Suprapubic skin (tissue), 4 donors: Measurements from ENCODE around the gene ADORA3. TPM values are rescaled to one million over a fixed set of nuclear protein-coding genes. Genes with fewer than 3 reads are reported as not detected.

Source experiments
- DNase-seq, 2 donors: peaks; one replicate each; pipeline ENCODE4 v3.0.0-alpha.2; 2019; ENCODE audit warnings: low spot score in 2 of 2
- H3K27ac ChIP-seq: fragments of 200-600 bp; sonication (generic); one replicate; pipeline ENCODE4 v1.5.1; 2019
- H3K27me3 ChIP-seq: fragments of 200-600 bp; sonication (generic); one replicate; pipeline ENCODE4 v1.5.1; 2019
- H3K36me3 ChIP-seq: fragments of 200-600 bp; sonication (generic); one replicate; pipeline ENCODE4 v1.5.1; 2019
- H3K4me1 ChIP-seq: fragments of 200-600 bp; sonication (generic); one replicate; pipeline ENCODE4 v1.5.1; 2019
- H3K4me3 ChIP-seq: fragments of 200-600 bp; sonication (generic); one replicate; pipeline ENCODE4 v1.5.1; 2019; ENCODE audit warnings: mild to moderate bottlenecking
- H3K9me3 ChIP-seq: fragments of 200-600 bp; sonication (generic); one replicate; pipeline ENCODE4 v1.5.1; 2019
- EP300 ChIP-seq: sonication (generic); formaldehyde crosslinking; IDR thresholded peaks from one replicate; pipeline ENCODE4 v1.6.1; 2017; ENCODE audit warnings: antibody characterized with exemption
- POLR2A ChIP-seq, 2 donors: fragments of 450-650 bp; IDR thresholded peaks; one replicate each; pipeline ENCODE4 v1.6.1; 2017; ENCODE audit warnings: antibody characterized with exemption in 2 of 2, mild to moderate bottlenecking in 2 of 2, moderate library complexity in 2 of 2
- POLR2AphosphoS5 ChIP-seq, 3 donors: sonication (generic); formaldehyde crosslinking; IDR thresholded peaks; one replicate each; pipeline ENCODE4 v1.6.1; 2017; ENCODE audit warnings: antibody characterized with exemption in 3 of 3
- WGBS: methylation state at CpG from one replicate; pipeline ENCODE4 v1.1.5; 2018; 5-methylcytosine and 5-hydroxymethylcytosine counted together
- total RNA-seq, 4 donors: library from RNA; depleted of rRNA; stranded (reverse); fragments of >200 nt; gene quantifications; one replicate each; pipeline ENCODE4 v1.1.0, GENCODE V29; 2016
- TF ChIP-seq, protein P1 (sequence below), 2 donors: fragments of 200-600 bp in 1 of 2; fragments of 450-650 bp in 1 of 2; sonication (generic) in 1 of 2; IDR thresholded peaks; one replicate each; pipeline ENCODE4 v1.5.1; 2016 to 2019; ENCODE audit warnings: antibody characterized with exemption in 2 of 2, mild to moderate bottlenecking in 1 of 2, moderate library complexity in 1 of 2

Gene ADORA3
- total RNA-seq, 4 donors from 2014 or later: 0.64 to 2.0 (median 0.85) TPM; not detected in 1

DNA sequence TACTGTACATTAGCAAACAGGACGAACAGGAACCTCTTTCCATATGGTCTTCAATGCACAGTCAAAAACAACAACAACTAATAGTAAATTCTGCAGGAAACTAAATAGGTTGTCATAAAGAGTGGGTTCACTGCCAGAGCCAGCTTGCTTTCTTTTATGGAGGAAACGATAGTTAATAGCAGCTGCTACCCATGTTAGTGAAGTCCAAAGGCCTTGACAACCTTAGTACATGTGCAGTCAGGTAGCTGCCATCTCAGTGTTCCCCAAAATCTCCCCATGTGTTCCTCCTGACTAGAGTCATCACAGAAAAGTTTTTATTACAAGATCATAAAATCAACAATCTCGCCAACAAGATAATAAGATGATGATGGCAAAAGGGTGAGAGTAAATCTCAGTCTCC is 16.6 kb upstream of the ADORA3 start:
- H3K27me3 ChIP-seq: no peaks in the 10 kb centered on the region
- no peak for DNase-seq
- H3K4me3 ChIP-seq: no peak overlapping the region
- peaks cover 18% of the 10 kb centered on the region for H3K4me1 ChIP-seq
- TF ChIP-seq POLR2A (IDR thresholded peaks at IDR 0.05) (no peak), POLR2AphosphoS5 (IDR thresholded peaks at IDR 0.05) (no peak), EP300 (no peak)
- TF ChIP-seq, protein P1, sequence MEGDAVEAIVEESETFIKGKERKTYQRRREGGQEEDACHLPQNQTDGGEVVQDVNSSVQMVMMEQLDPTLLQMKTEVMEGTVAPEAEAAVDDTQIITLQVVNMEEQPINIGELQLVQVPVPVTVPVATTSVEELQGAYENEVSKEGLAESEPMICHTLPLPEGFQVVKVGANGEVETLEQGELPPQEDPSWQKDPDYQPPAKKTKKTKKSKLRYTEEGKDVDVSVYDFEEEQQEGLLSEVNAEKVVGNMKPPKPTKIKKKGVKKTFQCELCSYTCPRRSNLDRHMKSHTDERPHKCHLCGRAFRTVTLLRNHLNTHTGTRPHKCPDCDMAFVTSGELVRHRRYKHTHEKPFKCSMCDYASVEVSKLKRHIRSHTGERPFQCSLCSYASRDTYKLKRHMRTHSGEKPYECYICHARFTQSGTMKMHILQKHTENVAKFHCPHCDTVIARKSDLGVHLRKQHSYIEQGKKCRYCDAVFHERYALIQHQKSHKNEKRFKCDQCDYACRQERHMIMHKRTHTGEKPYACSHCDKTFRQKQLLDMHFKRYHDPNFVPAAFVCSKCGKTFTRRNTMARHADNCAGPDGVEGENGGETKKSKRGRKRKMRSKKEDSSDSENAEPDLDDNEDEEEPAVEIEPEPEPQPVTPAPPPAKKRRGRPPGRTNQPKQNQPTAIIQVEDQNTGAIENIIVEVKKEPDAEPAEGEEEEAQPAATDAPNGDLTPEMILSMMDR (IDR thresholded peaks at IDR 0.05): no peak
- no peaks in the 10 kb centered on the region for H3K36me3 ChIP-seq
- 95% methylated on average over 3 of the region's 3 CpGs for WGBS
- no peaks in the 10 kb centered on the region for H3K9me3 ChIP-seq
- H3K27ac ChIP-seq: no peak overlapping the region

DNA sequence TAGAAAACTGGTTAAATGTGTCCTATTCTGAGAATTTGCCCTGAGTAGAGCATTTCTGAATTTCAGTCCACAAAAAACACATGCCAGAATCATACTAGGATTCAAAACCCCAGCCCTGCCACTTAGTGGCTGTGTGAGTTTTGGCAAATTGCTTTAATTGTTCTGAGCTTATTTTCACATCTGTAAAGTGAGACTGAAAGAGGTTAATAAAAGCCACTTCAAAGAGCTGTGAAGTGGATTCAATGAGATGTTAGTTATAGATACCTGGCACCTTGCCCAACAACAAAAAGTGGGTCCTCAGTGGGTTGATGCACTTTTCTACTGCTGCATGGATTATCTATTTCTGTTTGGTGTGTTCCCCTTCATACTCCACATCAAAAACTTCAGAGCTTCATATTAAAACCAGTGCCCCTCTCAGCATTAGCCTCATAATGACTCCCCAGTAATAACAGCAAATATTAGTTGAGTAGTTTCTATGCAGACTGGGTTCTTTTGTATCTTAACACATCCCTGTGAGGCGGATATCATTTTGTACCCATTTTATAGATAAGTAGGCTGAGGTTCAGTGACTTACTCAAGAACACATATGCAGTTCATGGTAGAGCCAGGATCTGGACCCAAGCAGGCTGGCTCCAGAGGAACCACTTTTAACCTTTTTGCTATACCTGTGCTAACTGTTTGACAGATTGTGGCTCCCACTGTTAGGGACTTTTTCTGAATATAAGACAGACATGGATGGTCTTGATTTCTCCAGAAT is 14.2 kb upstream of the ADORA3 start:
- TF ChIP-seq EP300 (no peak), POLR2A (IDR thresholded peaks at IDR 0.05) (no peak), POLR2AphosphoS5 (IDR thresholded peaks at IDR 0.05) (no peak)
- TF ChIP-seq, protein P1 (IDR thresholded peaks at IDR 0.05): no peak
- no peak overlapping the region for H3K4me3 ChIP-seq
- H3K27ac ChIP-seq: no peak overlapping the region
- DNase-seq: no peak
- 89% methylated on average over 1 of the region's 1 CpG for WGBS
- no peaks in the 10 kb centered on the region for H3K9me3 ChIP-seq
- H3K27me3 ChIP-seq: no peaks in the 10 kb centered on the region
- peaks cover 35% of the 10 kb centered on the region for H3K4me1 ChIP-seq
- H3K36me3 ChIP-seq: no peaks in the 10 kb centered on the region

DNA sequence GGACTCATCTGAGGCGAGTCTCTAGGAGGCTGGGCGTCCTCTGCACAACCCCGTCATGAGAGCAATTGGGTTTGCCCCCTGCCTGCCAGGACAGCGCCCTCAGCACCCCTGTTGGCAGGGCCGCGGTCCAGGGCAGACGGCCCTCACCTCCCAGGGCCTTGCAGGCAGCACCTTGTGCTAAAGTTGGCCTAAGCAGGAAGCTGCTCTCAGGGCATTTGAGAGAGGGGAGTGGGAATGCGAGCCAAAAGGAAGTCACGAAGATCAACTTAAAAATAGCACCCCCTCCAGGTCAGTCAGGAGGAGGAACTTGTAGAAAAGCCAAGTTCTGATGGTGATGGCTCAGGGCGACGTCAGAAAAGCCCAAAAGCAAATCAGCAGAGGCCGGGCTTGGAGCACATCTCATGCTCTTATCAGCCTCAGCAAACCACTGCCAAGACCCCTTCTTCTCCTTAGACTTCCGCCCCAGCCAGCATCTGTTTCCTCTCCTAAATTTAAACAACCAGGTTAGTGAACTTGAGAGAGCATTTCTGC is 12.6 kb upstream of the ADORA3 start:
- H3K27me3 ChIP-seq: no peaks in the 10 kb centered on the region
- H3K4me3 ChIP-seq: peak overlapping the region; percentile 42
- TF ChIP-seq, protein P1 (IDR thresholded peaks at IDR 0.05): peak in 1 of 2 donors; percentile 8
- no peak for TF ChIP-seq POLR2AphosphoS5 (IDR thresholded peaks at IDR 0.05)
- H3K4me1 ChIP-seq: peaks cover 38% of the 10 kb centered on the region
- peak overlapping the region; percentile 75 for H3K27ac ChIP-seq
- no peaks in the 10 kb centered on the region for H3K9me3 ChIP-seq
- 23% methylated on average over 6 of the region's 13 CpGs for WGBS
- DNase-seq: no peak
- no peaks in the 10 kb centered on the region for H3K36me3 ChIP-seq

DNA sequence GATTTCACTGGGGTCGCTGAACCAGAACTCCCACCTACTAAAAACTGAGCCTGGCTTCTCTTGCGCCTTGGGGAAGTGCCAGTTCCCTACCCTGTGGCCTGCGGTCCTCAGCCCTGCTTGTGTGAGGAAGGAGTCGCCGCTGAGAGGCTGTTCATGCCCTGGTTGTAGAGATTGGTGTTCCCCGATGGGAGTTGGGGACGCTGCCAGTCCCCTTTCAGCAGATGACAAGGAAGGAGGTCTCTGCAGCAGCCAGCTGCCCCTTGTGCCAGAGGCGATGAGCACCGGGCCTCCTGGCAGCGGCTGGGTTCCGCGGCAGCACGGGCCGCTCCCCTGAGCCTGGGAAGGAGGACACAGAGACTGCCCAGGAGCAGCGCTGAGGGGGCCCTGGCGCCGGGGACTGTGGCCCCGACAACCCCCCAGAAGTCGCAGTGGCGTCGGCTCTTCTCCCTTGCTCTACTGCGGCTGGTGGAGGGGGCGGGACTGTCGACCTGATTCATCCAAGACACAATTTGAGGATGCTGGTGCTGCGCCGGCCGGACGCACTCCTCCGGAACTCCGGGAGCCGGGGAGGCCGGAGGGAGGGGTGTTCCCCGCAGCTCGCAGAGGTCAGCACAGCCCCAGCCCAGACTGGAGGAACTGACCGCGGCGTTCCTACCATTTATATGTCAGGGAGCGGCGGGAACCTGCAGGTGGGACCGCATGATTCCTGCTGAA is 12.0 kb upstream of the ADORA3 start:
- H3K4me3 ChIP-seq: peak overlapping the region; percentile 42
- peak in 1 of 2 donors; percentile 74 for DNase-seq
- H3K36me3 ChIP-seq: no peaks in the 10 kb centered on the region
- TF ChIP-seq POLR2AphosphoS5 (IDR thresholded peaks at IDR 0.05) (no peak), EP300 (no peak), POLR2A (IDR thresholded peaks at IDR 0.05) (no peak)
- TF ChIP-seq, protein P1 (IDR thresholded peaks at IDR 0.05): no peak
- peaks cover 38% of the 10 kb centered on the region for H3K4me1 ChIP-seq
- H3K27ac ChIP-seq: peak overlapping the region; percentile 75
- H3K9me3 ChIP-seq: no peaks in the 10 kb centered on the region
- no peaks in the 10 kb centered on the region for H3K27me3 ChIP-seq
- 18% methylated on average over 8 of the region's 40 CpGs for WGBS

DNA sequence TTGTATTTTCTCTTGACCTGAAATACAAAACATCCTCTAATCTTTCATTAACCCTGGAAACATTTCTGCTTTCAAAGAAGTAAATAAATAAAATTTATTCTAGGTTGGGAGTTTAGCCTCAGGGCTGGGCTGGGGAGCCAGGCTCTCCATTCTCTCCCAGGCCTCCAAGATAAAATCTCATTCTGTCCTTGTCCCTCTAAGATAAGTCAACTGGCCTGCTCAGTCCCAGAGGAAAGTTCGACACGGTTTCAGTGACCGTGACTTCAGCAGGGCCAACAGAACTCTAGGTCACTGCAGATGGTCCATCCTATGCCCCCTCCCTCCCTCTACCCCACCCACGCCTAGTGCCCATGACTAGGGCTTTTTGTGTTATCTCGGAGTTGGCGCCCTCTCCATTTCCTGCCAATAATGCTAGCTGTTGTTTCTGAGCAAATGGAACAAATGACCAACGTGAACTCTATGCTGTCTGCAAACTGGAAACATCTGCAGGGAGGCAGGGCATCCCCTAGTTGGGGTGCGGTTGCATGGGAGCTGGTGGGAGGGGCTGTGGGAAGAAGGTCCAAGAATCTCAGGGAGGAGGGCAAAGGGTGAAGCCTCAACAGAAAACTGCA is 10.1 kb upstream of the ADORA3 start:
- H3K4me1 ChIP-seq: peaks cover 57% of the 10 kb centered on the region
- TF ChIP-seq POLR2A (IDR thresholded peaks at IDR 0.05) (no peak), POLR2AphosphoS5 (IDR thresholded peaks at IDR 0.05) (no peak), EP300 (no peak)
- TF ChIP-seq, protein P1 (IDR thresholded peaks at IDR 0.05): no peak
- H3K9me3 ChIP-seq: no peaks in the 10 kb centered on the region
- H3K36me3 ChIP-seq: no peaks in the 10 kb centered on the region
- no peak for DNase-seq
- 49% methylated on average over 8 of the region's 8 CpGs for WGBS
- no peak overlapping the region for H3K4me3 ChIP-seq
- no peak overlapping the region for H3K27ac ChIP-seq
- no peaks in the 10 kb centered on the region for H3K27me3 ChIP-seq
